Pancreas (tissue), 10 donors: ENCODE results near the gene KCNN3. TPM values are rescaled to one million over a fixed set of nuclear protein-coding genes. Genes with fewer than 3 reads are reported as not detected.

Source experiments
- ATAC-seq, 4 donors: fragments of 200-7000 bp; cut with Tn5 transposase; one replicate each; pipeline versions ENCODE4 v1.8.0 to v1.9.1; 2020; ENCODE audit warnings: mild to moderate bottlenecking in 4 of 4, moderate library complexity in 4 of 4
- DNase-seq, 6 donors: peaks; one replicate each; pipeline ENCODE4 v3.0.0-alpha.2; 2020
- FAIRE-seq: peaks from 2 replicates; lab custom pipeline; 2012; peaks lifted over from hg19 to GRCh38; lab: Jason Lieb, UNC
- H3K27ac ChIP-seq, 4 donors: fragments of 200-600 bp; sonication (generic); 1 replicate in 3 of 4; 2 replicates in 1 of 4; pipeline versions ENCODE4 v1.5.0 to v1.8.0; 2020
- H3K27me3 ChIP-seq, 4 donors: fragments of 200-600 bp; one replicate each; pipeline ENCODE4 v1.8.0; 2021
- H3K36me3 ChIP-seq, 3 donors: fragments of 200-600 bp; sonication (generic) in 1 of 3; one replicate each; pipeline versions ENCODE4 v1.5.0 to v1.8.0; 2020 to 2021
- H3K4me1 ChIP-seq, 3 donors: fragments of 200-600 bp; one replicate each; pipeline ENCODE4 v1.8.0; 2021
- H3K4me3 ChIP-seq, 4 donors: fragments of 200-600 bp; sonication (generic) in 2 of 4; one replicate each; pipeline versions ENCODE4 v1.5.0 to v1.8.0; 2020 to 2021
- H3K9me3 ChIP-seq, 4 donors: fragments of 200-600 bp; one replicate each; pipeline ENCODE4 v1.8.0; 2021
- CTCF ChIP-seq, 4 donors: fragments of 200-600 bp; sonication (generic) in 3 of 4; IDR thresholded peaks; one replicate each; pipeline versions ENCODE4 v1.5.0 to v1.8.0; 2021; ENCODE audit warnings: antibody characterized with exemption in 4 of 4
- WGBS, 2 donors: extraction: QIAGEN DNeasy Blood & Tissue Kit; methylation state at CpG; one replicate each; pipeline ENCODE4 v1.1.7; 2013; 5-methylcytosine and 5-hydroxymethylcytosine counted together
- intact Hi-C, 3 donors: fragments of 100-400 bp; cut with DNase I; formaldehyde crosslinking; loops; one replicate each; pipeline versions ENCODE4 v1.11.1 to v1.14.2; 2022
- polyA plus RNA-seq, 2 donors: library from polyadenylated mRNA; stranded (reverse); fragments of 200-250 nt; gene quantifications; one replicate each; pipeline ENCODE4 v1.2.3, GENCODE V29; 2013
- total RNA-seq, 6 donors: library from RNA; stranded (reverse); fragmentation: NEBNext Ultra II Directional in 4 of 6; extraction: Animal tissue kit (Norgen Biotek cat#: 25700) in 4 of 6; gene quantifications; one replicate each; pipeline versions ENCODE4 v1.2.1 to v1.2.4, GENCODE V29; 2021 to 2023
- donor health status: healthy with polysubstance abuse.
- donor health status: DM: no; HTN: no; CAD: no; lungs with moderate emphysema.
- donor health status: DM: no; HTN: no; CAD: no.
- donor health status: control.
- donor health status: control.
- donor health status: Bipolar disorder and iron deficiency.
- donor health status: DM: yes; HTN: yes; CAD: no.
- donor health status: DM: no; HTN: no; CAD: no.
- donor health status: DM: no; HTN: no; CAD: no.
- donor health status: DM: yes; HTN: yes; CAD: no.

The KCNN3 gene
- total and polyA plus RNA-seq, 8 donors: 0.11 to 1.0 (median 0.33) TPM

GRCh38 chr1:154661110-154661509 is 209.0 kb downstream of the KCNN3 start:
- Histone ChIP-seq H3K4me1 (no peaks in the 10 kb centered on the region), H3K36me3 (no peaks in the 10 kb centered on the region), H3K4me3 (no peak overlapping the region), H3K27ac (no peak overlapping the region), H3K27me3 (no peaks in the 10 kb centered on the region), H3K9me3 (no peaks in the 10 kb centered on the region)
- ATAC-seq (no peak), DNase-seq (no peak), FAIRE-seq (no peak)
- intact Hi-C loops: loop anchor here in 1 of 3 donors (10.0 kb wide), 1 partner anchor 104 kb away; no protein-coding TSS in a partner anchor
- WGBS, 2 donors: 51 to 60% methylated on average over 2 of the region's 2 CpGs
- TF ChIP-seq CTCF (IDR thresholded peaks at IDR 0.05): no peak

GRCh38 chr1:154659823-154660592 is 210.1 kb downstream of the KCNN3 start:
- no peak for ATAC-seq
- H3K4me3 ChIP-seq: no peak overlapping the region
- intact Hi-C loops: loop anchor here in 1 of 3 donors (10.0 kb wide), 1 partner anchor 105 kb away; no protein-coding TSS in a partner anchor

GRCh38 chr1:154657556-154657955 is 212.5 kb downstream of the KCNN3 start:
- 23 to 31% methylated on average over 2 of the region's 2 CpGs for WGBS, 2 donors
- FAIRE-seq (no peak), DNase-seq (no peak), ATAC-seq (peak in 1 of 4 donors; percentile 52)
- no peak for TF ChIP-seq CTCF (IDR thresholded peaks at IDR 0.05)
- H3K4me3 ChIP-seq: no peak overlapping the region
- intact Hi-C loops: no loop called here
- H3K36me3 ChIP-seq: no peaks in the 10 kb centered on the region
- no peaks in the 10 kb centered on the region for H3K27me3 ChIP-seq
- no peaks in the 10 kb centered on the region for H3K4me1 ChIP-seq
- no peaks in the 10 kb centered on the region for H3K9me3 ChIP-seq
- H3K27ac ChIP-seq: no peak overlapping the region

More at GRCh38 chr1:154659823-154660592, 210.1 kb downstream of the KCNN3 start:
- Histone ChIP-seq H3K4me1 (no peaks in the 10 kb centered on the region), H3K36me3 (no peaks in the 10 kb centered on the region), H3K9me3 (no peaks in the 10 kb centered on the region), H3K27me3 (no peaks in the 10 kb centered on the region), H3K27ac (no peak overlapping the region)
- FAIRE-seq (no peak), DNase-seq (no peak)
- 57 to 66% methylated on average over 3 of the region's 3 CpGs for WGBS, 2 donors
- TF ChIP-seq CTCF (IDR thresholded peaks at IDR 0.05): no peak

GRCh38 chr1:154652893-154653292 is 217.2 kb downstream of the KCNN3 start:
- no peaks in the 10 kb centered on the region for H3K4me1 ChIP-seq
- no peaks in the 10 kb centered on the region for H3K36me3 ChIP-seq
- no peak for FAIRE-seq
- H3K27ac ChIP-seq: no peak overlapping the region
- TF ChIP-seq CTCF (IDR thresholded peaks at IDR 0.05): no peak
- no peak for DNase-seq
- no peaks in the 10 kb centered on the region for H3K27me3 ChIP-seq
- ATAC-seq: no peak
- H3K4me3 ChIP-seq: no peak overlapping the region
- H3K9me3 ChIP-seq: no peaks in the 10 kb centered on the region
- intact Hi-C loops: no loop called here

Other genes with a start within 250 kb of the KCNN3 start
- gene PMVK, start 66.4 kb upstream of the KCNN3 start, total RNA-seq: 10 to 100 TPM; 12.4 to 23.3 (median 16.8) TPM
- 10 to 100 TPM; 15.9 to 32.4 TPM for gene PMVK, start 66.4 kb upstream of the KCNN3 start, polyA plus RNA-seq
- gene PBXIP1, start 85.8 kb upstream of the KCNN3 start, total RNA-seq: 10 to 100 TPM; 15.6 to 53.1 (median 24.9) TPM
- gene PBXIP1, start 85.8 kb upstream of the KCNN3 start, polyA plus RNA-seq: 10 to 100 TPM; 29.5 to 45.4 TPM
- 10 to 100 TPM in 3 of 6 donors, 1 to 10 TPM in 3; 8.1 to 18.3 (median 9.9) TPM for gene PYGO2, start 91.5 kb upstream of the KCNN3 start, total RNA-seq
- gene PYGO2, start 91.5 kb upstream of the KCNN3 start, polyA plus RNA-seq: 10 to 100 TPM; 13.3 to 19.5 TPM
- gene SHC1, start 100.5 kb upstream of the KCNN3 start, total RNA-seq: 10 to 100 TPM; 32.3 to 53.4 (median 40.7) TPM
- gene SHC1, start 100.5 kb upstream of the KCNN3 start, polyA plus RNA-seq: 10 to 100 TPM; 37.4 to 47.6 TPM
- gene CKS1B, start 104.4 kb upstream of the KCNN3 start, total RNA-seq: 10 to 100 TPM in 3 of 6 donors, 1 to 10 TPM in 3; 6.7 to 12.0 (median 10.2) TPM
- 10 to 100 TPM in 1 of 2 donors, 1 to 10 TPM in 1; 6.7 to 19.5 TPM for gene CKS1B, start 104.4 kb upstream of the KCNN3 start, polyA plus RNA-seq
- 10 to 100 TPM in 4 of 6 donors, 1 to 10 TPM in 2; 8.3 to 14.1 (median 11.9) TPM for gene FLAD1, start 113.1 kb upstream of the KCNN3 start, total RNA-seq
- 10 to 100 TPM; 22.6 to 28.6 TPM for gene FLAD1, start 113.1 kb upstream of the KCNN3 start, polyA plus RNA-seq
- gene LENEP, start 123.3 kb upstream of the KCNN3 start, total RNA-seq: under 1 TPM in 1 of 6 donors, not detected in 5; 0.29 TPM
- not detected for gene LENEP, start 123.3 kb upstream of the KCNN3 start, polyA plus RNA-seq
- gene ZBTB7B, start 132.5 kb upstream of the KCNN3 start, total RNA-seq: 10 to 100 TPM; 24.5 to 38.4 (median 37.2) TPM
- 10 to 100 TPM; 19.8 to 31.8 TPM for gene ZBTB7B, start 132.5 kb upstream of the KCNN3 start, polyA plus RNA-seq
- gene DCST2, start 163.5 kb upstream of the KCNN3 start, total RNA-seq: under 1 TPM; 0.12 to 0.94 (median 0.22) TPM
- gene DCST2, start 163.5 kb upstream of the KCNN3 start, polyA plus RNA-seq: 1 to 10 TPM; 3.9 to 5.1 TPM
- gene DCST1, start 163.5 kb upstream of the KCNN3 start, total RNA-seq: under 1 TPM in 1 of 6 donors, not detected in 5; 0.14 TPM
- gene DCST1, start 163.5 kb upstream of the KCNN3 start, polyA plus RNA-seq: not detected
- gene ADAM15, start 181.0 kb upstream of the KCNN3 start, total RNA-seq: 10 to 100 TPM; 23.7 to 37.6 (median 33.2) TPM
- 100 to 1,000 TPM; 114 to 125 TPM for gene ADAM15, start 181.0 kb upstream of the KCNN3 start, polyA plus RNA-seq
- 1 to 10 TPM; 2.1 to 5.6 (median 3.1) TPM for gene EFNA4, start 193.5 kb upstream of the KCNN3 start, total RNA-seq
- gene EFNA4, start 193.5 kb upstream of the KCNN3 start, polyA plus RNA-seq: 1 to 10 TPM; 6.0 to 6.2 TPM
- 1 to 10 TPM in 2 of 6 donors, under 1 TPM in 4; 0.52 to 1.2 (median 0.70) TPM for gene EFNA3, start 208.6 kb upstream of the KCNN3 start, total RNA-seq
- gene EFNA3, start 208.6 kb upstream of the KCNN3 start, polyA plus RNA-seq: under 1 TPM; 0.72 to 0.99 TPM